Natural killer cell (primary cell): ENCODE results near the gene UGT2A3. TPM values are rescaled to one million over a fixed set of nuclear protein-coding genes. Genes with fewer than 3 reads are reported as not detected.

Experiments used
- ATAC-seq, 3 donors: fragments of 150-1000 bp in 2 of 3; fragments of 200-7000 bp in 1 of 3; cut with Tn5 transposase; 1 replicate in 1 of 3; 2 replicates in 2 of 3; pipeline ENCODE4 v1.10.0; 2021; ENCODE audit warnings: mild to moderate bottlenecking in 2 of 3, moderate library complexity in 2 of 3
- DNase-seq, 2 donors: peaks; one replicate each; pipeline versions ENCODE4 v3.0.0 to v3.0.0-alpha.2; 2013 to 2021; ENCODE audit warnings: mixed read lengths in 1 of 2
- H3K27ac ChIP-seq: one replicate; pipeline ENCODE4 v1.5.1; 2013; ENCODE audit warnings: mild to moderate bottlenecking, low read length
- H3K27me3 ChIP-seq: one replicate; pipeline ENCODE4 v1.6.1; 2013; ENCODE audit warnings: low read length; ENCODE audit not compliant: control insufficient read depth, insufficient read depth
- H3K36me3 ChIP-seq: one replicate; pipeline ENCODE4 v1.6.1; 2013; ENCODE audit warnings: low read length; ENCODE audit not compliant: control insufficient read depth, insufficient read depth
- H3K4me1 ChIP-seq: one replicate; pipeline ENCODE4 v1.6.1; 2013; ENCODE audit warnings: low read length; ENCODE audit not compliant: control insufficient read depth, insufficient read depth
- H3K4me3 ChIP-seq: one replicate; pipeline ENCODE4 v1.5.1; 2013; ENCODE audit warnings: low read length
- H3K9me3 ChIP-seq: one replicate; pipeline ENCODE4 v1.6.1; 2013; ENCODE audit warnings: low read length; ENCODE audit not compliant: control insufficient read depth, insufficient read depth
- H3K27ac Mint-ChIP-seq, 2 donors: one replicate each; pipeline ENCODE4 v1.8.0; 2022; ENCODE audit warnings: mild to moderate bottlenecking in 2 of 2, mixed read lengths in 2 of 2, moderate library complexity in 1 of 2
- H3K27me3 Mint-ChIP-seq, 2 donors: one replicate each; pipeline ENCODE4 v1.8.0; 2022; ENCODE audit warnings: low read depth in 2 of 2, mixed read lengths in 2 of 2
- H3K36me3 Mint-ChIP-seq: one replicate; pipeline ENCODE4 v1.8.0; 2022; ENCODE audit warnings: mixed read lengths
- H3K4me1 Mint-ChIP-seq, 2 donors: one replicate each; pipeline ENCODE4 v1.8.0; 2022; ENCODE audit warnings: mixed read lengths in 2 of 2
- H3K4me3 Mint-ChIP-seq: one replicate; pipeline ENCODE4 v1.8.0; 2022; ENCODE audit warnings: mild to moderate bottlenecking, moderate library complexity, mixed read lengths
- H3K9me3 Mint-ChIP-seq, 2 donors: one replicate each; pipeline ENCODE4 v1.8.0; 2022; ENCODE audit warnings: mixed read lengths in 2 of 2
- WGBS: methylation state at CpG from one replicate; pipeline ENCODE4 v1.1.7; 2013; ENCODE audit warnings: missing lambda C conversion rate; ENCODE audit not compliant: insufficient coverage; 5-methylcytosine and 5-hydroxymethylcytosine counted together
- intact Hi-C: fragments of 100-400 bp; cut with micrococcal nuclease; formaldehyde crosslinking; loops from one replicate; pipeline ENCODE4 v1.14.2; 2022
- total RNA-seq, 4 donors: library from RNA; stranded (reverse); fragments of 120-200 nt in 1 of 4; gene quantifications; one replicate each; pipeline versions ENCODE4 v1.2.3 to v1.2.4, GENCODE V29; 2013 to 2022
- TF ChIP-seq, protein P1 (sequence below): fragments of 200-600 bp; IDR thresholded peaks from one replicate; pipeline ENCODE4 v1.8.0; 2022; ENCODE audit warnings: antibody characterized with exemption

Gene UGT2A3
- total RNA-seq, 3 donors from 2014 or later (not counting 1 experiment from before 2014, with no cell fraction given): not detected

DNA sequence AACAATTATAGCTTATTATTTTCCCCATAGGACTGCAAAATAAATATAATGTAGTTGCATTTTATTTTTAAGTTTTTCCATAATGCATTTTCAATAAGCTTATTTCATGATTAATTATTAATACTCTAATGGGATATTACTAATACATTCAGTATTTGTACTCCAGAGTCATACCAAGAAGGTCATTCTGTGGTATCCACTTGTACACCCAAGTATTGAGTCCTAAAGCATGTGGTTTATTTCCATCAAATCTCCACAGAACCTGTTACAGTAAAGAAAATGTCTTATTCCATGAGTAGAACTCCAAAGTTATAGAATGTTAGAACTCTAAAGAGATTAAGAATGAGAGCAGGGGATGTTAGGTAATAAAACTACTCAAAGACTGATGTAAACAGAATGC, 30.6 kb downstream of the UGT2A3 start:
- H3K27me3 Mint-ChIP-seq: no peaks in the 10 kb centered on the region
- no peak for ATAC-seq
- no peak overlapping the region for H3K27ac Mint-ChIP-seq

DNA sequence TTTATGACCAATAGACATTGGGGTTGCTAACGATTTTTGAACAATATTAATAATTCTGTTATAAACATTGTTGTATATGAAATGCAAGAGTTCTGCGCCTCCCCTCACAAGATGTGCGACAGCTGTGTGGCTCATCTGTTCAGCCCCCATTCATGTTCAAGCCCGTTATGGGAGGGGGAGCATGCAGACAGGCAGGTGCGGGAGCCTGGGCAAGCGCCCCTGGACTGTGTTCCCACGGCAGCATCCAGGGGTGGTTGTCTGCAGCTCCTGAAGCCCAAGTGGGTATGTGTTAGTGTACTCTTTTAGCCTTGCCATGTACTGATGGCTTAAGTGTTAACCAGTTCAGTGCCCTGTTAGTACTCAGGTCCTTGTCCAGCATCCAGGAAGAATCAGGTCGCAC, 34.6 kb downstream of the UGT2A3 start:
- TF ChIP-seq, protein P1, sequence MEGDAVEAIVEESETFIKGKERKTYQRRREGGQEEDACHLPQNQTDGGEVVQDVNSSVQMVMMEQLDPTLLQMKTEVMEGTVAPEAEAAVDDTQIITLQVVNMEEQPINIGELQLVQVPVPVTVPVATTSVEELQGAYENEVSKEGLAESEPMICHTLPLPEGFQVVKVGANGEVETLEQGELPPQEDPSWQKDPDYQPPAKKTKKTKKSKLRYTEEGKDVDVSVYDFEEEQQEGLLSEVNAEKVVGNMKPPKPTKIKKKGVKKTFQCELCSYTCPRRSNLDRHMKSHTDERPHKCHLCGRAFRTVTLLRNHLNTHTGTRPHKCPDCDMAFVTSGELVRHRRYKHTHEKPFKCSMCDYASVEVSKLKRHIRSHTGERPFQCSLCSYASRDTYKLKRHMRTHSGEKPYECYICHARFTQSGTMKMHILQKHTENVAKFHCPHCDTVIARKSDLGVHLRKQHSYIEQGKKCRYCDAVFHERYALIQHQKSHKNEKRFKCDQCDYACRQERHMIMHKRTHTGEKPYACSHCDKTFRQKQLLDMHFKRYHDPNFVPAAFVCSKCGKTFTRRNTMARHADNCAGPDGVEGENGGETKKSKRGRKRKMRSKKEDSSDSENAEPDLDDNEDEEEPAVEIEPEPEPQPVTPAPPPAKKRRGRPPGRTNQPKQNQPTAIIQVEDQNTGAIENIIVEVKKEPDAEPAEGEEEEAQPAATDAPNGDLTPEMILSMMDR: no peak
- peaks cover 8 to 11% of the 10 kb centered on the region in 2 donors for H3K9me3 Mint-ChIP-seq
- intact Hi-C loops: no loop called here
- Histone ChIP-seq H3K9me3 (no peaks in the 10 kb centered on the region), H3K27ac (no peak overlapping the region), H3K27me3 (no peaks in the 10 kb centered on the region), H3K4me3 (no peak overlapping the region), H3K4me1 (no peaks in the 10 kb centered on the region), H3K36me3 (no peaks in the 10 kb centered on the region)
- ATAC-seq (no peak), DNase-seq (no peak)
- 96% methylated on average over 7 of the region's 8 CpGs for WGBS
- no peak overlapping the region for H3K27ac Mint-ChIP-seq
- H3K36me3 Mint-ChIP-seq: no peaks in the 10 kb centered on the region
- no peaks in the 10 kb centered on the region for H3K4me1 Mint-ChIP-seq
- H3K27me3 Mint-ChIP-seq: no peaks in the 10 kb centered on the region
- H3K4me3 Mint-ChIP-seq: no peak overlapping the region

More for the DNA sequence above, 30.6 kb downstream of the UGT2A3 start:
- Mint-ChIP-seq H3K9me3 (peaks cover 8 to 11% of the 10 kb centered on the region in 2 donors), H3K36me3 (no peaks in the 10 kb centered on the region), H3K4me1 (no peaks in the 10 kb centered on the region), H3K4me3 (no peak overlapping the region)
- H3K27me3 ChIP-seq: no peaks in the 10 kb centered on the region
- no peak overlapping the region for H3K4me3 ChIP-seq
- no peaks in the 10 kb centered on the region for H3K4me1 ChIP-seq
- H3K36me3 ChIP-seq: no peaks in the 10 kb centered on the region
- intact Hi-C loops: no loop called here
- no peak for DNase-seq
- H3K27ac ChIP-seq: no peak overlapping the region
- H3K9me3 ChIP-seq: no peaks in the 10 kb centered on the region
- TF ChIP-seq, protein P1: no peak

DNA sequence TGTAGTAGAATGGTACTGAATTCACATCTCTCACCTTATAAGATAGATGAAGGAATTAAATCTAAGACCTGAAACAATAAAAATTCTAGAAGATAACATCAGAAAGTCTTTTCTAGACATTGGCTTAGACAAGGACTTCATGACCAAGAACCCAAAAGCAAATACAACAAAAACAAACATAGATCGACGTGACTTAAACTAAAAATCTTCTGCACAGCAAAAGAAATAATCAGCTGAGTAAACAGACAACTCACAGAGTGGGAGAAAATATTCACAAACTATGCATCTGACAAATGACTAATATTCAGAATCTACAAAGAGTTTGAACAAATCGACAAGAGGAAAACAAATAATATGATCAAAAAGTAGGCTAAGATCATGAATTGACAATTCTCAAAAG, 38.8 kb downstream of the UGT2A3 start:
- peaks cover 4 to 11% of the 10 kb centered on the region in 2 donors for H3K9me3 Mint-ChIP-seq
- no peaks in the 10 kb centered on the region for H3K4me1 Mint-ChIP-seq
- H3K4me3 ChIP-seq: no peak overlapping the region
- no peaks in the 10 kb centered on the region for H3K36me3 ChIP-seq
- no peaks in the 10 kb centered on the region for H3K36me3 Mint-ChIP-seq
- no peaks in the 10 kb centered on the region for H3K27me3 Mint-ChIP-seq
- no peaks in the 10 kb centered on the region for H3K27me3 ChIP-seq
- H3K4me1 ChIP-seq: no peaks in the 10 kb centered on the region
- no peak for DNase-seq
- no peak for ATAC-seq
- H3K27ac ChIP-seq: no peak overlapping the region
- WGBS: 79% methylated on average over 2 of the region's 3 CpGs
- TF ChIP-seq, protein P1: no peak
- no peaks in the 10 kb centered on the region for H3K9me3 ChIP-seq
- intact Hi-C loops: no loop called here
- H3K27ac Mint-ChIP-seq: no peak overlapping the region
- no peak overlapping the region for H3K4me3 Mint-ChIP-seq

DNA sequence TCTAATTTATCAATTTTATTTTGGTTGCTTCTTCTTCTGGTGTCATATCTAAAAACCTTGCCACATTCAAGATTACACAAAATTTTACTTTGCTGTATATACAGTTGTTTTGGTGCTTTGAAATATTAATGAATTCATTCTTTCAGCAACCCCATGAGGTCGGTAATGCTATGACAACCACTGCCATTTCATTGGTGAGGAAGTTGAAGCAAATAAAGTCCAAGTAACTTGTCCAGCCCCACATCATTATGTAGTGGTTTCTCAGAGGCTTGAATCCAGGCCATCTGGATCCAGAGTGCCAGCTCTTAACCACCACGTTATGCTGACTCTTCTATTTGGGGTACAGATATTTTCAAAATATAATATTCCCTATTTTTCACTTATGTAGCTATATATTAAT, 42.2 kb downstream of the UGT2A3 start:
- H3K36me3 Mint-ChIP-seq: no peaks in the 10 kb centered on the region
- TF ChIP-seq, protein P1: no peak
- no peaks in the 10 kb centered on the region for H3K9me3 ChIP-seq
- H3K27ac Mint-ChIP-seq: no peak overlapping the region
- H3K4me1 Mint-ChIP-seq: no peaks in the 10 kb centered on the region
- DNase-seq (no peak), ATAC-seq (no peak)
- H3K4me3 ChIP-seq: no peak overlapping the region
- H3K4me1 ChIP-seq: no peaks in the 10 kb centered on the region
- intact Hi-C loops: no loop called here
- no peaks in the 10 kb centered on the region for H3K27me3 Mint-ChIP-seq
- WGBS: 100% methylated on average over 1 of the region's 2 CpGs
- no peaks in the 10 kb centered on the region for H3K36me3 ChIP-seq
- no peak overlapping the region for H3K27ac ChIP-seq
- no peak overlapping the region for H3K4me3 Mint-ChIP-seq
- peaks cover 8 to 16% of the 10 kb centered on the region in 2 donors for H3K9me3 Mint-ChIP-seq
- no peaks in the 10 kb centered on the region for H3K27me3 ChIP-seq
